Measurements from ENCODE around the gene PFKP.

PFKP gene

GRCh38 chr10:3124412-3125175 lies 57.2 kb downstream of the PFKP start:
- H3K4me3 ChIP-seq (ENCODE audit: low read depth, low read length): no peak overlapping the region
- no peak for TF ChIP-seq CTCF (IDR thresholded peaks at IDR 0.05; ENCODE audit: low read depth, low read length)
- in situ Hi-C loops (cut with HindIII; ENCODE audit: low sequenced_read_pairs): no loop called here
- DNase-seq (ENCODE audit: low read depth, low spot score): no peak

GRCh38 chr10:3125527-3126170 lies 58.3 kb downstream of the PFKP start:
- no peak for DNase-seq (ENCODE audit: low read depth, low spot score)
- in situ Hi-C loops (cut with HindIII; ENCODE audit: low sequenced_read_pairs): no loop called here
- no peak overlapping the region for H3K4me3 ChIP-seq (ENCODE audit: low read depth, low read length)
- no peak for TF ChIP-seq CTCF (IDR thresholded peaks at IDR 0.05; ENCODE audit: low read depth, low read length)

GRCh38 chr10:3126249-3126648 lies 58.9 kb downstream of the PFKP start:
- no peak overlapping the region for H3K4me3 ChIP-seq (ENCODE audit: low read depth, low read length)
- no peak for DNase-seq (ENCODE audit: low read depth, low spot score)
- TF ChIP-seq CTCF (IDR thresholded peaks at IDR 0.05; ENCODE audit: low read depth, low read length): no peak
- in situ Hi-C loops (cut with HindIII; ENCODE audit: low sequenced_read_pairs): no loop called here

- TF ChIP-seq CTCF (IDR thresholded peaks at IDR 0.05; ENCODE audit: low read depth, low read length): no peak
- H3K4me3 ChIP-seq (ENCODE audit: low read depth, low read length): no peak overlapping the region
- in situ Hi-C loops (cut with HindIII; ENCODE audit: low sequenced_read_pairs): no loop called here
- no peak for DNase-seq (ENCODE audit: low read depth, low spot score)
These were observed 59.5 kb downstream of the PFKP start for GRCh38 chr10:3126741-3127346.

- DNase-seq (ENCODE audit: low read depth, low spot score): no peak
- in situ Hi-C loops (cut with HindIII; ENCODE audit: low sequenced_read_pairs): no loop called here
These were observed 60.6 kb downstream of the PFKP start for GRCh38 chr10:3127921-3128320.

More at GRCh38 chr10:3127921-3128320, 60.6 kb downstream of the PFKP start:
- no peak overlapping the region for H3K4me3 ChIP-seq (ENCODE audit: low read depth, low read length)
- TF ChIP-seq CTCF (IDR thresholded peaks at IDR 0.05; ENCODE audit: low read depth, low read length): no peak

Data from astrocyte of the spinal cord (primary cell).